IPS-11a (cell line): ENCODE results near the gene VAT1.
"Not testable (repeated sequence)": the region's sequence is repeated elsewhere in the genome, so short reads cannot be mapped to it uniquely, and the experiment has no call there.

Experiments used
- H3K4me3 ChIP-seq: one replicate; pipeline ENCODE4 v1.5.1; 2013; ENCODE audit warnings: low read depth, low read length, control low read depth

VAT1 gene

DNA sequence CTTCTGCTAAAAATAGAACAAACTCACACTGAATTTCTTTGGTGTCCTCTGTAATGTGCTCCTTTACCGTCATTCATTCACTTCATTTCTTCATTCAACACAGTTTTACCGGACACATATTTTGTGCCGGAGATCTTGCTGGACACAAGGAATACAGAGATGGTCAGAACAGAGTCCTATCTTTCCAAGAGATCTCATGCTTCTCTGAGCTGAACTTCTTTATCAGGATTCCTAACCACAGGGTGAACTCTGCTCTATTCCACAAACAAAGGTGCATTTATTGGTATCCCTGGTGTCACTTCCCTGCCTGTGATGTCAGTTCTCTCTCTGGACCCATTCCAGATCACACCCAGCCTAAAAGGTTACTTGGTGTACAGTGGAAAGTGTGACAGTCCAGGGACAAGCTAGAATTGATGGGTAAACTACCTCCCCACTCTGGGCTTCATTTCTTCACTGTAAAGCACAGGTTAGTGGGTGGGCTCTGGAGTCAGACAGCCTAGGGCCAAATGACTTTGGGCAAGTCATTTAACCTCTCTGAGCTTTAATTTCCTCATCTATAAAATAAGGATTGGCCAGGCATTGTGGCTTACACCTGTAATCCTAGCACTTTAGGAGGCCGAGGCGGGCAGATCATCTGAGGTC lies 11.4 kb downstream of the VAT1 start:
- H3K4me3 ChIP-seq: no peak overlapping the region

GRCh38 chr17:43006639-43007551 lies 15.3 kb downstream of the VAT1 start, which contains the start of gene IFI35:
Gene IFI35, plus strand, starts transcription at chr17:43006784. Its CDS starts 164 bp downstream, at chr17:43006948.
- H3K4me3 ChIP-seq: peak within 1 kb of the TSS; percentile 58

DNA sequence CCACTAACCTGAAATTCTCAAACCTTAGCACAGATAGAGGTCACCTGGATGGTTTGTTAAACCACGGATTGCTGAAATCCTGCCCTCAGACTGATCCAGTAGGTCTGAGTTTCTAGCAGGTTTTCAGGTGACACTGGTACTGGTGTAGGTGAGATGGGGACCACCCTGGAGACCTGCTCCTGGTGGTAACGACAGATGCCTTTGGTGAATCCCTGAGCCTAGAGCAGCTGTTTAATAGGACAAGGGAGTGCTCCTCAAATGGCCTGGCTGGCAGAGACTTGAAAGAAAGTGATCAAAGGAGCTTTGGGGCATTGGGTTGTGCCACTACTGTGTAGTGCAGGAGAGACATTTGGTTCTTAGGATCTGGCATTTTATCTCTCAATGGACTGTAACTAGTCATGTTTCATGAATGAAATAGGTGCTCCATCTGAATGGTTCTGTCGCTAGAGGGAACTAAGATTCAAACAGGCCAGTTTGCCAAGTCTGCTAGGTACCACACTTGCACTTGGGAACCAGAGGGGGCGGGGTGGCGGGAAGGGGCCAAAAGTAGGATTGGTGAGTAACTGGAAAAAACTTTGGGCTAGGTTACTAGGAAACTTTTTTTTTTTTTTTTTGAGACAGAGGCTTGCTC lies 18.5 kb downstream of the VAT1 start:
- no peak overlapping the region for H3K4me3 ChIP-seq

DNA sequence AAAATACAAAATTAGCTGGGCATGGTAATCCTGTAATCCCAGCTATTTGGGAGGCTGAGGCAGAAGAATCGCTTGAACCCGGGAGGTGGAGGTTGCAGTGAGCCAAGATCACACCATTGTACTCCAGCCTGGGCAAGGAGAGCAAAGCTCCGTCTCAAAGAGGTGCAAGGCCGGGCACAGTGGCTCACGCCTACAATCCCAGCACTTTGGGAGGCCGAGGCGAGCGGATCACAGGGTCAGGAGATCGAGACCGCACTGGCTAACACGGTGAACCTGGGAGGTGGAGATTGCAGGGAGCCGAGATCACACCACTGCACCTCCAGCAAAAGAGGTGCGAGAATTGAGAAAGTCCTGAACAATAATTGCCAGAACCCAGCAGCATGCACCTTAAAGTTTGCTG lies 21.3 kb downstream of the VAT1 start:
- not testable (repeated sequence) for H3K4me3 ChIP-seq

DNA sequence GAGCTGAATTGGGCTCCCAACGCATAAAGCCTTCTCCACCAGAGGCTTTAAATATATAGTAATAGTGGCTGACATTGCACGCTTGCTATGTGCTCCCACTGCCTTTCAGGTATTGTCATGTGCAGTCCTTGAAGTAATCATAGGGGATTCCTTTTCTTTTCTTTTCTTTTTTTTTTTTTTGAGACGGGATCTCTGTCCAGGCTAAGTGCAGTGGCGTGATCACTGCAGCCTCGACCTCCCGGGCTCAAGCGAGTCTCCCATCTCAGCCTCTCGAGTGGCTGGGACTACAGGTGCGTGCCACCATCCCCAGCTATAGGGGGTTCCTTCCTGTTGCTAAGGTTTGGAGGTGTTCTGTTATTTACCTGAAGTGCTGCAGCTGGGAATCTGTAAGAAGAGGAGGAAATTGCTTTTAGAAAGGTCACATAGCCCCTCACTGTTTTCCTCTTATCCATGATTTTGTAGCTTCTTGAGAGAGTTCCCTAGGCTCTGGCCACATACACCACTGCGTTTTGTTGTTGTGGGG lies 23.1 kb downstream of the VAT1 start:
- peak overlapping the region; percentile 99 for H3K4me3 ChIP-seq

DNA sequence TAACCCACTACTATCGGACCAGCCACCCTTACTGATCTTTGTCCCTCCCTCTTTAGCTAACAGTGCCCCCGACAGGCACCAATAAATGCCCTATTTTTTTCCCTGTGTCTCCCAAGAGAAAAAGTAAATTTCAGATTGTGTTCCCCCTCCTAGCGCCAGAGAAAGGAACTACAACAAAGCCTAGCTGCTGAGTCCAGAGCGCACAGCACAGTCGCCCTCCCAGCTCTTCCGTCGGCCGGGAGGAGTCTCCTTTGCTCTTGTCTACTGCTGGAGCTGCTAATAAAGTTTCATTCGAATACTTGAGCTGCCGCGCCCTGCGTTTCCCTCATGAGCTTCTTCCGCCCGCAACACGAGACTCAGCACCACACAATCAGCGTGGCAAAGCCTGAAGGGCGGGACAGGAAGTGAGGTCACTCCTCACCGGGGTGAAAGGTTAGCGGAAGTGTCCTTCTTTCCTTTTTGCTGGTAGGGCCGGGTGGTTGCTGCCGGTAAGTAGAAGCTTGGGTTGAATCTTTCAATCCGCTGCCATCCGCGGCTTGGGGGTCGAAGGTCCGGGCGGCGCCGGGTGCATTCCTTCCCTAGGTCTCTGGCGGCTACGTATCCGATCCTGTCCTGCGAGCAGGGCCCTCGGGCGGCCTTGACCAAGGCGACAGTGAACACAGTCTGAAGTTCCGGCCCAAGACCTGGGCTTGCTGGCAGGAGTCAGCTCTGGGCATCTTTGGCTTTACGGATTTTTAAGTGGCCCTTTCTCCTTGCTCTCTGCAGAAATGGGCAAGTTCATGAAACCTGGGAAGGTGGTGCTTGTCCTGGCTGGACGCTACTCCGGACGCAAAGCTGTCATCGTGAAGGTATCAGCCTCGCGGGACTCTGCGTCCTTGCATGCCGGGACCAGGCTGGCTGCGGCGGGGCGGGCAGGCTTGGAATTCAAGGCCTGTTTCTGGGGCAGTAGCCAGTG lies 23.9 kb downstream of the VAT1 start, which contains the start of gene RPL27:
Gene RPL27 (plus strand): TSS at position 436 of the 955 bp plus-strand sequence. CDS start 332 bp downstream, at position 768.
- H3K4me3 ChIP-seq: peak within 1 kb of the TSS; percentile 99

DNA sequence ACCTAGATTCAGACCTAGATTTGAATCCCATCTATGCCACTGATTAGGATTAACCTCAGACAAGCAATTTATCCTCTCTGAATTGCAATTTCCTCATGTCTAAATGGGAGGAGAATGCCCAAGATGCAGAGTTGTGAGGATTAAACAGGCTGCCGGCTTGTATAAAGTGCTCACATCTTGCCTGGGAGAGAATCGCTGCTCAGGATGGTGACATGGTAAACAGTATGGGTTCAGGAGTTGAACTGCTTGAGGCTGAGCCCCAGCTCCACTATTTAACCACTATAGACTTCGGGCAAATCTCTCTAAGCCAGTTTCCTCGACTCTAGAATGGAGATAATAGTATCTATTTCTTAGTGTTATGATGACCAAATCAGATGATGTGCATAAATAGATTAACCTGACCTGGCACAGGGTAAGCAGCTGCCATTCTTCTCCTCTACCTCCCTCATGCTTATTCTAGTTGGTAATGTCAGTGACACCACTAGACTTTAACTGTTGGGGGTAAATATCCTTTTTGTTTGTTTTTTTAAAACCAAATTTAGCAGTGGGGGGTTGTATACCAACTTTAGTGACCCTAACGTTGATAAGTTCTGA lies 24.7 kb downstream of the VAT1 start:
- H3K4me3 ChIP-seq: peak overlapping the region; percentile 34

DNA sequence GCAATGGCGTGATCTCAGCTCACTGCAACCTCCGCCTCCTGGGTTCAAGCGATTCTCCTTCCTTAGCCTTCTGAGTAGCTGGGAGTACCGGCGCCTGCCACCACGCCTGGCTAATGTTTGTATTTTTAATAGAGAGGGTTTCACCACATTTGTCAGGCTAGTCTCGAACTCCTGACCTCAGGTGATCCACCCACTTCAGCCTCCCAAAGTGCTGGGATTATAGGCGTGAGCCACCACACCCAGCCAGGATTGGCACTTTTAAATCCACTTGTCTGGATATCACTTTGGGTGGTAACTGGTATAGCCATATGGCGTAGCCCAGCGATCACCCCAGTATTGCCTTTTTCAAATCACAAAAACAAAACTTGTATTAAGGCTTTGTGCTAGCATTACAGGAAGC lies 28.3 kb downstream of the VAT1 start:
- H3K4me3 ChIP-seq: not testable (repeated sequence)

- no peak overlapping the region for H3K4me3 ChIP-seq
Observed at GRCh38 chr17:42992872-42993271, 29.3 kb downstream of the VAT1 start.

DNA sequence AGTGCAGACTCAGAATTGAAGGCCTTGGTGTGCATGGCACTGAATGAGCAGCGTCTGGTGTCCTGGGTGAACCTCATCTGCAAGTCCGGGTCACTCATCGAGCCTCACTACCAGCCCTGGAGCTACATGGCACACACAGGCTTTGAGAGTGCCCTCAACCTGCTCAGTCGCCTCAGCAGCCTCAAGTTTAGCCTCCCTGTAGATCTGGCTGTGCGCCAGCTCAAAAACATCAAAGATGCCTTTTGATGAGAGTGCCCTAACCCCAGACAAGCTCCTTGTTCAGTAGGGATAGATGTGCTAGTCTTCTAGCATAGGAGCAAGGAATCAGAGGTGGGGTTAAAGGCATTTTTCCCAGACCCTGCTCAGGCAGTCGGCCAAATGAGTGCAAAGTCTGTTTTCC lies 30.7 kb downstream of the VAT1 start:
- H3K4me3 ChIP-seq: no peak overlapping the region

GRCh38 chr17:42989726-42990652 lies 32.2 kb downstream of the VAT1 start:
- no peak overlapping the region for H3K4me3 ChIP-seq

- H3K4me3 ChIP-seq: no peak overlapping the region
Observed at GRCh38 chr17:42989141-42989540, 33.0 kb downstream of the VAT1 start.

- H3K4me3 ChIP-seq: no peak overlapping the region
Observed at GRCh38 chr17:42985225-42985624, 37.0 kb downstream of the VAT1 start.

DNA sequence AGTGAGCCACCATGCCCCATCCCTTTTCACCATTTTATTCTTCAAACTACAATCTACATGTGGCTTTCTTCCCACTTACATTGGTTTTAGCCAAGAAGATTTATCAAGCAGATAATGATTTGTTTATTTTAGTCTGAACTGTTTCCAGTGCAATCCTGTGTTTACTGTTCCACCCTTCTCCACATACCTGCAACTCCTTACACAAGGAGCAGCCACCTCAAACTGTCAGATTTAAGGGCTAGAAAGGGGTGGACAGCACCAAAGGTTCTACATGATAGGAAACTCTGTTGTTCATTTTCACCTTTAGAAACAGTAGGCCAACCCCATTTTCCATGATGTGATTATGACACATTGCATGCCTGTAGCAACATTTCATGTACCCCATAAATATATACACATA lies 39.9 kb downstream of the VAT1 start:
- H3K4me3 ChIP-seq: no peak overlapping the region

DNA sequence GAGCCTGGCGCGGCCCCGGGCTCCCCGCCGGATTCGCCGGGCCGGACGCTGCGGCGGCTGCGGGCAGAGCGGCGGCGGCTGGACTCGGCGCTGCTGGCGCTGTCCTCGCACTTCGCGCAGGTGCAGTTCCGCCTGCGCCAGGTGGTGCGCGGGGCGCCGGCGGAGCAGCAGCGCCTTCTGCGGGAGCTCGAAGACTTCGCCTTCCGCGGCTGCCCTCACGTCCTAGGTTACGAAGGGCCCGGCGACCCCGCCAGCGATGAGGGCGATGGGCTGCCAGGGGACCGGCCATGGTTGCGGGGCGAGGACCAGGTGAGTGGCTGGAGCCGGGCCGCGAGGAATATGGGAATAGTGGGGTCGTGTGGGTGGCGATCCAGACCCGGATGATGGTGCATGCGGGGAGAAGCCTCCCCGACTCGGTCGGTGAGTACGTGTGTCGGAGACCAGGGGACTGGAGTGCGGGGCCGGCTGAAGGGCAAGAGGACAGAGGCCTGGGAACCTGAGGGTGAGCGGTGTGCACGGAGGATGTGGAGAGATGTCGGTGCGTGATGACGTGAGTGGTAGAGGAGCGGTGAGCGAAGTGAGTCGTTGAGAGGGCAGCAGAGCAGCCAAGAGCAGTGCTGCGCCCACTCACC lies 41.3 kb downstream of the VAT1 start:
- peak overlapping the region; percentile 78 for H3K4me3 ChIP-seq

- peak within 1 kb of the TSS; percentile 78 for H3K4me3 ChIP-seq
Observed at GRCh38 chr17:42980274-42980765, 41.9 kb downstream of the VAT1 start, which contains the start of gene RUNDC1. Gene RUNDC1, plus strand, starts transcription at chr17:42980565. Its CDS starts 12 bp downstream, at chr17:42980577.

DNA sequence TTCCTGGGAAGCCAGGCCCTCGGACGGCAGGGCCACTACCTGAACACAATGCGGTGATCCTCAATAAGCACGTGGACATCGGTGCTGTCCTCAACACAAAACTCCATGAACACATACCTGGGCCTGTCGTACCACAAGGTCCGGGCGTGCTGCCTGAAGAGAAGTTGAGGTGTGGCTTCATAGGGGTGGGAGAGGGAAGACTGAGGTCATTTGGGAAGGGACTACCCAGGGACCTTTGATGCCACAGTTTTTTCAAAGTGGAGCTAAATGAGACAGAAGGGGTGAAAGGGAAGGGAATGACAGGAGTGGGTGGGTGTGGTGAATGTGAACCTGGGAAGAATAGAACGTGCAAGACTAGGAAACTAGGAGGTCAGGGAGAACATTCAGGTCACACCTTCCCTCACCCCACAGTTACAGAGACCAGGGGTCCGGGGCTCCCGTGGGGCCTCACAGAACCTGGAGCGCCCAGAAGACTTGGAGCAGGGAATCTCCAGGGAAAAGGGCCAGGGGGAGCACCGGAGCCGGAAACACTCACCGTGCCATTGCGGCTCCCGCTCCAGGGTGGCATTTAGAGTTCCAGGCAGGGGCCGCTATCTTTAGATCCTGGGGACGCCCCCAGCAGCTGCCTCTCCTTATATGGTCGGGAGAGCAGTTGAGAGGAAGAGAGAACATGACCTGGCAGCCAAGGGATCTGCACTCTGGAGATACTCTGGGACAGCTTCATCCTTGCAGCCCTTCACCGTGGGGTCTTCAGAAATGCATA lies 42.5 kb downstream of the VAT1 start, which contains the start of gene PTGES3L:
Gene PTGES3L (minus strand): TSS at position 570 of the 763 bp plus-strand sequence. CDS start 27 bp downstream, at position 543.
- peak within 1 kb of the TSS; percentile 78 for H3K4me3 ChIP-seq
